ENCODE results near the gene PCIF1. TPM values are rescaled to one million over a fixed set of nuclear protein-coding genes. Genes with fewer than 3 reads are reported as not detected.

Gene PCIF1
- total RNA-seq, 1 donor from 2014 or later, result 9.5 TPM

DNA sequence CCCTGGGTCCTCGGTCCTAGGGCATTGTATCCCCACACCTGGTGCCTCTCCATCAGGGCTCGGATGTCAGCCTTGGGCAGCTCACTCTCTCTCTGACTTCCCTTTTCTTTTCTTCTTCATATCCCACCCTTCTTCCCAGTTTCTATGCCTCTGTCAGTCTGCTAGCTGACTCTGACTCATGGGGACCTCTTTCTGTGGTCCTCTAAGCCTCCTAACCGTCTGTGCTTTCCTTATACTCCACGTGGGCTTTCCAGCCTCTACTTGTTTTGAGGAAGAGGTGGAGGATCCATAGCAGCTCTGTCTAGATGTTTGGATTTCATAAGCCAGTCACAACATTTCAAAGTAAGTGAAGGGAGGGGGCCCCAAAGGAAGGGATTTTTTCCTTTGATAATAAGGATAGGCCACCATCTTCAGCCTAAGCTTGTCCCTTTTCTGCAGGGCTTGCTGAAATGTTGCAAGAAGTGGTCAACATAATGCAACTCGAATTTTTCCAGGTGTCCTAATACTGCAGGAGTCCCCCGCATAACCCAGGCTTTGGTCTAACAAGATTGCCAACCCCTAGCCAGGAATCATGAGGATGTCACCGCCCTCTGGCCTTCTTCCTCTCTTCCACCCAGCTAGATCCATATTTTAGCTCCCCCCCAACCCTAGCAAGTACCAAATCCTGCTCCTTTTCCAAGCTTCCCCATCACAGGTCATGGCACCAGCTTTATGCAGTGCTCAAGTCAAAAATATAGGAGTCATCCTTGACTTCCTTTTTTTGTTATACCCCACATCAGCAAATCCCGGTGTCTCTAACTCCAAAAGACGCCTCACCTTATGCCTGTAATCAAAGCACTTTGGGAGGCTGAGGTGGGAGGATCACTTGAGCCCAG lies 13.8 kb upstream of the PCIF1 start:
- no peak for DNase-seq (ENCODE audit: low spot score)
- H3K4me2 ChIP-seq, result no peak overlapping the region
- H3K27me3 Mint-ChIP-seq (ENCODE audit: insufficient read depth, low read depth), result peaks cover 9% of the 10 kb centered on the region
- no peak overlapping the region for H2AFZ ChIP-seq (replicated peaks)
- H3K9me3 ChIP-seq (ENCODE audit: low read depth), result no peaks in the 10 kb centered on the region
- H3K36me3 ChIP-seq, result no peaks in the 10 kb centered on the region
- H3K27me3 ChIP-seq, result no peaks in the 10 kb centered on the region
- TF ChIP-seq EZH2 (IDR thresholded peaks at IDR 0.05), result no peak
- TF ChIP-seq, protein P1, sequence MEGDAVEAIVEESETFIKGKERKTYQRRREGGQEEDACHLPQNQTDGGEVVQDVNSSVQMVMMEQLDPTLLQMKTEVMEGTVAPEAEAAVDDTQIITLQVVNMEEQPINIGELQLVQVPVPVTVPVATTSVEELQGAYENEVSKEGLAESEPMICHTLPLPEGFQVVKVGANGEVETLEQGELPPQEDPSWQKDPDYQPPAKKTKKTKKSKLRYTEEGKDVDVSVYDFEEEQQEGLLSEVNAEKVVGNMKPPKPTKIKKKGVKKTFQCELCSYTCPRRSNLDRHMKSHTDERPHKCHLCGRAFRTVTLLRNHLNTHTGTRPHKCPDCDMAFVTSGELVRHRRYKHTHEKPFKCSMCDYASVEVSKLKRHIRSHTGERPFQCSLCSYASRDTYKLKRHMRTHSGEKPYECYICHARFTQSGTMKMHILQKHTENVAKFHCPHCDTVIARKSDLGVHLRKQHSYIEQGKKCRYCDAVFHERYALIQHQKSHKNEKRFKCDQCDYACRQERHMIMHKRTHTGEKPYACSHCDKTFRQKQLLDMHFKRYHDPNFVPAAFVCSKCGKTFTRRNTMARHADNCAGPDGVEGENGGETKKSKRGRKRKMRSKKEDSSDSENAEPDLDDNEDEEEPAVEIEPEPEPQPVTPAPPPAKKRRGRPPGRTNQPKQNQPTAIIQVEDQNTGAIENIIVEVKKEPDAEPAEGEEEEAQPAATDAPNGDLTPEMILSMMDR (IDR thresholded peaks at IDR 0.05), result no peak
- TF ChIP-seq EZH2phosphoT487 (IDR thresholded peaks at IDR 0.05), result no peak
- no peak overlapping the region for H3K4me3 ChIP-seq
- no peaks in the 10 kb centered on the region for H4K20me1 ChIP-seq (ENCODE audit: low read depth)
- peaks cover 33% of the 10 kb centered on the region for H3K4me1 Mint-ChIP-seq
- H3F3A ChIP-seq (ENCODE audit: low read depth), result peaks cover 2% of the 10 kb centered on the region
- H3K79me2 ChIP-seq (ENCODE audit: low read depth), result no peaks in the 10 kb centered on the region
- no peaks in the 10 kb centered on the region for H3K9me3 Mint-ChIP-seq
- H3K27ac ChIP-seq, result no peak overlapping the region
- peak overlapping the region; percentile 42 for H3K27ac Mint-ChIP-seq
- H3K36me3 Mint-ChIP-seq, result no peaks in the 10 kb centered on the region
- no peak overlapping the region for H3K4me3 Mint-ChIP-seq
- H3K9ac ChIP-seq, result no peak overlapping the region
- H3K4me1 ChIP-seq, result peaks cover 10% of the 10 kb centered on the region

DNA sequence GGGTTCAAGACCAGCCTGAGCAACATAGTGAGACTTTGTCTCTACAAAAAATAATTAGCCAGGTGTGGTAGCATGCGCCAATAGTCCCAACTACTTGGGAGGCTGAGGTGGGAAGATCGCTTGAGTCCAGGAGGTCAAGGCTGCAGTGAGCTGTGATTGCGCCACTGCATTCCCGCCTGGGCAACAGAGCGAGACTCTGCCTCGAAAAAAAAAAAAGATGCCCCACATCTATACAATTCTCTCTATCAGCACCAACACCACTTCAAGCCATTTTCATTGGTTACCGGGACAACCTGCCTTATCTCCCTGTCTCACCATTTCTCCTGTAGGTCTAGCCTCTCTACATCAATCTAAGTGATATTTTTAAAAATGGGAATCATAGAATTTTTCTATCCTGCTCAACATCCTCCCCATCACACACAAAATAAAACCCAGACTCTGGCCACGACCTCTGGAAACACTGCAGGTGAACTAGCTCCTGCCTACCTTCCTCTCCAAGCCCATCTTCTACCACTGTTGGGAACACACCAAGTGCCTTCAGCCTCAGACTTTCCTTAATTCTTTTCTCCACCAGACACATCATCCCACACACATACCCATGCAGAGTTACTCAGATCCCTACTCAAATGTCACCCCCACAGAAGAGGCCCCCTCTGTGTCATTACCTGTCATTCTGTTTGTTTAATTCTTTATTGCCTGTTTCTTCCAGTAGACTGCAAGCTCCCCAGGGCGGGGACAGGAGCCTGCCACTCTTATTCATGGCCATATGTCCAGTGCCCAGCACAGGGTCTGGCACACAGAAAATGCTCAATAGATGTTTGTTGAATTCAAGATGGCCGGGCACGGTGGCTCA lies 12.9 kb upstream of the PCIF1 start:
- Histone ChIP-seq H3K4me2 (no peak overlapping the region), H3K79me2 (ENCODE audit: low read depth) (no peaks in the 10 kb centered on the region), H3K4me1 (peaks cover 16% of the 10 kb centered on the region), H3K27ac (no peak overlapping the region), H4K20me1 (ENCODE audit: low read depth) (no peaks in the 10 kb centered on the region), H3F3A (ENCODE audit: low read depth) (peaks cover 10% of the 10 kb centered on the region), H3K36me3 (no peaks in the 10 kb centered on the region), H3K4me3 (no peak overlapping the region), H3K27me3 (no peaks in the 10 kb centered on the region), H2AFZ (replicated peaks) (no peak overlapping the region), H3K9ac (no peak overlapping the region), H3K9me3 (ENCODE audit: low read depth) (no peaks in the 10 kb centered on the region)
- DNase-seq (ENCODE audit: low spot score), result no peak
- H3K27ac Mint-ChIP-seq, result no peak overlapping the region
- peaks cover 9% of the 10 kb centered on the region for H3K27me3 Mint-ChIP-seq (ENCODE audit: insufficient read depth, low read depth)
- no peak for TF ChIP-seq EZH2 (IDR thresholded peaks at IDR 0.05)
- no peak for TF ChIP-seq EZH2phosphoT487 (IDR thresholded peaks at IDR 0.05)
- TF ChIP-seq, protein P1 (IDR thresholded peaks at IDR 0.05), result no peak
- H3K9me3 Mint-ChIP-seq, result no peaks in the 10 kb centered on the region
- no peaks in the 10 kb centered on the region for H3K36me3 Mint-ChIP-seq
- H3K4me3 Mint-ChIP-seq, result no peak overlapping the region
- H3K4me1 Mint-ChIP-seq, result peaks cover 38% of the 10 kb centered on the region

DNA sequence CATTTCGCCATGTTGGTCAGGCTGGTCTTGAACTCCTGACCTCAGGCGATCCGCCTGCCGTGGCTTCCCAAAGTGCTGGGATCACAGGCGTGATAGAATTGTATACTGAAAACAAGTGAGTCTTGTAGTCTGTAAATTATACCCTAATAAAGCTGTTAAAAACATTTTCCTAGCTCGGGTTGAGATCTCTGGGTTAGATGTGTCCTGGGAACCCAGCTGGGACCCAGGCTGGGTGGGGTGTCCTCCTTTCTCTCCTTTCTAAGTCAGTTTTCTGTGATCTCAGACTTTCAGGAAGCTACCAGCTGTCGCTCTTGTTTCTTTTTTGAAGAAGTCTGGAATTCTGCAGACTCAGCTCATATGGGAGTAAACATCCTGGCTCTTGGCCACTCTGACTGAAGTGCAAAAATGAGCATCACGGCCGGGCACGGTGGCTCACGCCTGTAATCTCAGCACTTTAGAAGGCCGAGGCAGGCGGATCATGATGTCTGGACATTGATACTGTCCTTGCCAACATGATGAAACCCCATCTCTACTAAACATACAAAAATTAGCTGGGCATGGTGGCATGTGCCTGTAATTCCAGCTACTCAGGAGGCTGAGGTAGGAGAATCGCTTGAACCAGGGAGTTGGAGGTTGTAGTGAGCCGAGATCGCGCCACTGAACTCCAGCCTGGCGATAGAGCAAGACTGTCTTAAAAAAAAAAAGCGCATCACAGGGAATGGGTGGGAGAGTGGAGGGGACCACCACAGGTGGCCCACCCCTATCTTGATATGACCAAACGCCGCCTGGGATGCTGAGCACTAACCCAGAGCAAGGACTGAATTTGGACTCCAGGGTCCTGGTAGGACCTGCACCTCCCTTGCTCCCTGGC lies 9.9 kb upstream of the PCIF1 start:
- H3K4me3 Mint-ChIP-seq, result no peak overlapping the region
- TF ChIP-seq EZH2phosphoT487 (IDR thresholded peaks at IDR 0.05) (no peak), EZH2 (IDR thresholded peaks at IDR 0.05) (no peak)
- TF ChIP-seq, protein P1 (IDR thresholded peaks at IDR 0.05), result no peak
- H3K27me3 Mint-ChIP-seq (ENCODE audit: insufficient read depth, low read depth), result peaks cover 12% of the 10 kb centered on the region

More for the DNA sequence above, 9.9 kb upstream of the PCIF1 start:
- Mint-ChIP-seq H3K36me3 (no peaks in the 10 kb centered on the region), H3K4me1 (peaks cover 32% of the 10 kb centered on the region), H3K9me3 (no peaks in the 10 kb centered on the region), H3K27ac (peak overlapping the region; percentile 29)
- no peak overlapping the region for H3K4me2 ChIP-seq
- no peaks in the 10 kb centered on the region for H3K36me3 ChIP-seq
- no peaks in the 10 kb centered on the region for H4K20me1 ChIP-seq (ENCODE audit: low read depth)
- no peaks in the 10 kb centered on the region for H3K9me3 ChIP-seq (ENCODE audit: low read depth)
- no peak overlapping the region for H2AFZ ChIP-seq (replicated peaks)
- H3K9ac ChIP-seq, result no peak overlapping the region
- no peak for DNase-seq (ENCODE audit: low spot score)
- peaks cover 21% of the 10 kb centered on the region for H3F3A ChIP-seq (ENCODE audit: low read depth)
- no peaks in the 10 kb centered on the region for H3K27me3 ChIP-seq
- H3K27ac ChIP-seq, result no peak overlapping the region
- H3K4me1 ChIP-seq, result peaks cover 15% of the 10 kb centered on the region
- H3K4me3 ChIP-seq, result no peak overlapping the region
- H3K79me2 ChIP-seq (ENCODE audit: low read depth), result no peaks in the 10 kb centered on the region
